ENCODE measurements around the gene SGMS1. TPM values are rescaled to one million over a fixed set of nuclear protein-coding genes. Genes with fewer than 3 reads are reported as not detected.
A peak's percentile ranks its signal among the peaks of the same experiment; 100 is the strongest.

SGMS1 gene
- total RNA-seq, 2 experiments from 2014 or later, result 24.8 to 25.2 TPM

GRCh38 chr10:50545846-50546245 is 77.9 kb downstream of the SGMS1 start:
- no peaks in the 10 kb centered on the region for H3K27me3 Mint-ChIP-seq
- H3K36me3 Mint-ChIP-seq (ENCODE audit: low read depth), result peaks cover 12% of the 10 kb centered on the region
- POLR2A ChIA-PET, result interaction anchor here (0.7 kb wide), 1 partner anchor 58 kb away, joined by 3 read pairs; no protein-coding TSS in a partner anchor
- Histone ChIP-seq H3K9me3 (ENCODE audit: control insufficient read depth in 1 of 2, insufficient read depth in 1 of 2, low read length in 2 of 2) (no peaks in the 10 kb centered on the region), H3K36me3 (ENCODE audit: insufficient read depth, low read length) (no peaks in the 10 kb centered on the region), H3K4me3 (ENCODE audit: low read length) (no peak overlapping the region), H3K27ac (ENCODE audit: low read depth in 1 of 2, low read length in 2 of 2) (no peak overlapping the region), H3K27me3 (ENCODE audit: control insufficient read depth in 1 of 2, insufficient read depth in 2 of 2, low read length in 2 of 2) (no peaks in the 10 kb centered on the region), H3K4me1 (ENCODE audit: insufficient read depth, low read length) (peaks cover 24% of the 10 kb centered on the region)
- CTCF ChIA-PET, result no interaction called here
- no peak for ATAC-seq (ENCODE audit: poor library complexity)
- TF ChIP-seq CTCF (IDR thresholded peaks at IDR 0.05), result no peak
- H3K9me3 Mint-ChIP-seq, result no peaks in the 10 kb centered on the region
- DNase-seq, result no peak
- no peak overlapping the region for H3K27ac Mint-ChIP-seq
- H3K4me1 Mint-ChIP-seq (ENCODE audit: low read depth), result peaks cover 93% of the 10 kb centered on the region
- intact Hi-C loops (cut with DNase I, micrococcal nuclease), result no loop called here
- no peak overlapping the region for H3K4me3 Mint-ChIP-seq

- peak; percentile 39 for ATAC-seq (ENCODE audit: poor library complexity)
- Mint-ChIP-seq H3K36me3 (ENCODE audit: low read depth) (peaks cover 7% of the 10 kb centered on the region), H3K9me3 (no peaks in the 10 kb centered on the region), H3K4me1 (ENCODE audit: low read depth) (peaks cover 95% of the 10 kb centered on the region), H3K27ac (no peak overlapping the region), H3K4me3 (peak overlapping the region; percentile 5), H3K27me3 (no peaks in the 10 kb centered on the region)
- H3K4me1 ChIP-seq (ENCODE audit: insufficient read depth, low read length), result peaks cover 28% of the 10 kb centered on the region
- no peaks in the 10 kb centered on the region for H3K36me3 ChIP-seq (ENCODE audit: insufficient read depth, low read length)
- no peaks in the 10 kb centered on the region for H3K27me3 ChIP-seq (ENCODE audit: control insufficient read depth in 1 of 2, insufficient read depth in 2 of 2, low read length in 2 of 2)
- peak in 2 of 14 experiments; percentile 11 to 40 for DNase-seq
- H3K4me3 ChIP-seq (ENCODE audit: low read length), result no peak overlapping the region
- intact Hi-C loops (cut with DNase I, micrococcal nuclease), result no loop called here
- no peak for TF ChIP-seq CTCF (IDR thresholded peaks at IDR 0.05)
- ChIA-PET CTCF (no interaction called here), POLR2A (interaction anchor here (0.5 to 1.6 kb wide), 2 partner anchors 69 to 79 kb away, joined by 3 to 8 read pairs; partner anchors contain the start of gene SGMS1)
- no peaks in the 10 kb centered on the region for H3K9me3 ChIP-seq (ENCODE audit: control insufficient read depth in 1 of 2, insufficient read depth in 1 of 2, low read length in 2 of 2)
- H3K27ac ChIP-seq (ENCODE audit: low read depth in 1 of 2, low read length in 2 of 2), result no peak overlapping the region
These were observed 78.8 kb downstream of the SGMS1 start for GRCh38 chr10:50544857-50545429.

GRCh38 chr10:50544095-50544856 is 79.5 kb downstream of the SGMS1 start:
- H3K36me3 ChIP-seq (ENCODE audit: insufficient read depth, low read length), result no peaks in the 10 kb centered on the region
- H3K27ac ChIP-seq (ENCODE audit: low read depth in 1 of 2, low read length in 2 of 2), result no peak overlapping the region
- ChIA-PET POLR2A (interaction anchor here (0.5 to 1.6 kb wide), 4 partner anchors 9 to 80 kb away, joined by 3 to 8 read pairs (median 4); partner anchors contain the start of gene SGMS1), CTCF (no interaction called here)
- Mint-ChIP-seq H3K27ac (no peak overlapping the region), H3K36me3 (ENCODE audit: low read depth) (peaks cover 7% of the 10 kb centered on the region), H3K27me3 (no peaks in the 10 kb centered on the region), H3K4me1 (ENCODE audit: low read depth) (peaks cover 96% of the 10 kb centered on the region), H3K9me3 (no peaks in the 10 kb centered on the region), H3K4me3 (no peak overlapping the region)
- H3K27me3 ChIP-seq (ENCODE audit: control insufficient read depth in 1 of 2, insufficient read depth in 2 of 2, low read length in 2 of 2), result no peaks in the 10 kb centered on the region
- no peaks in the 10 kb centered on the region for H3K9me3 ChIP-seq (ENCODE audit: control insufficient read depth in 1 of 2, insufficient read depth in 1 of 2, low read length in 2 of 2)
- intact Hi-C loops (cut with DNase I, micrococcal nuclease), result no loop called here
- TF ChIP-seq CTCF (IDR thresholded peaks at IDR 0.05), result no peak
- DNase-seq (no peak), ATAC-seq (ENCODE audit: poor library complexity) (no peak)
- peaks cover 28% of the 10 kb centered on the region for H3K4me1 ChIP-seq (ENCODE audit: insufficient read depth, low read length)
- H3K4me3 ChIP-seq (ENCODE audit: low read length), result no peak overlapping the region

Data from CD4-positive, alpha-beta T cell (primary cell).